Mesendoderm (in vitro differentiated cells): ENCODE results near the gene FERMT2.
A peak's percentile ranks its signal among the peaks of the same experiment; 100 is the strongest.

Source experiments
- DNase-seq: peaks from one replicate; pipeline ENCODE4 v3.0.0; 2013
- H2AK5ac ChIP-seq: 2 replicates; pipeline ENCODE4 v1.6.1; 2013; ENCODE audit warnings: low read length, inconsistent platforms
- H2BK120ac ChIP-seq: 2 replicates; pipeline ENCODE4 v1.6.1; 2013; ENCODE audit warnings: low read depth, mild to moderate bottlenecking, low read length, moderate library complexity, mixed read lengths
- H2BK15ac ChIP-seq: replicated peaks from 2 replicates; pipeline ENCODE4 v1.6.1; 2013; ENCODE audit warnings: low read depth, mild to moderate bottlenecking, moderate library complexity
- H2BK5ac ChIP-seq: 2 replicates; pipeline ENCODE4 v1.6.1; 2013; ENCODE audit warnings: low read length, inconsistent platforms
- H3K18ac ChIP-seq: 2 replicates; pipeline ENCODE4 v1.6.1; 2013; ENCODE audit warnings: mild to moderate bottlenecking, low read length, mixed read lengths
- H3K23ac ChIP-seq: one replicate; pipeline ENCODE4 v1.6.1; 2013; ENCODE audit warnings: low read length
- H3K27ac ChIP-seq: 2 replicates; pipeline ENCODE4 v1.5.1; 2013; ENCODE audit warnings: low read depth, mild to moderate bottlenecking, inconsistent platforms, low read length, moderate library complexity
- H3K27me3 ChIP-seq: 2 replicates; pipeline ENCODE4 v1.6.1; 2013; ENCODE audit warnings: low read length, control low read depth, mild to moderate bottlenecking, inconsistent platforms; ENCODE audit not compliant: insufficient read depth, poor library complexity
- H3K36me3 ChIP-seq: 2 replicates; pipeline ENCODE4 v1.6.1; 2013; ENCODE audit warnings: low read length, inconsistent platforms; ENCODE audit not compliant: control insufficient read depth, insufficient read depth
- H3K4ac ChIP-seq: one replicate; pipeline ENCODE4 v1.6.1; 2013; ENCODE audit warnings: low read depth, mild to moderate bottlenecking, low read length, moderate library complexity
- H3K4me1 ChIP-seq: 2 replicates; pipeline ENCODE4 v1.6.1; 2013; ENCODE audit warnings: low read depth, low read length, inconsistent platforms; ENCODE audit not compliant: control insufficient read depth
- H3K4me2 ChIP-seq: 2 replicates; pipeline ENCODE4 v1.6.1; 2013; ENCODE audit warnings: low read length
- H3K4me3 ChIP-seq: 2 replicates; pipeline ENCODE4 v1.5.1; 2013; ENCODE audit warnings: mild to moderate bottlenecking, low read length
- H3K56ac ChIP-seq: one replicate; pipeline ENCODE4 v1.6.1; 2013; ENCODE audit warnings: low read length
- H3K79me1 ChIP-seq: 2 replicates; pipeline ENCODE4 v1.6.1; 2013; ENCODE audit warnings: low read length, inconsistent platforms
- H3K79me2 ChIP-seq: 2 replicates; pipeline ENCODE4 v1.6.1; 2013; ENCODE audit warnings: mild to moderate bottlenecking, low read length; ENCODE audit not compliant: control insufficient read depth, insufficient read depth
- H3K9ac ChIP-seq: 2 replicates; pipeline ENCODE4 v1.6.1; 2013; ENCODE audit warnings: low read length, inconsistent platforms
- H4K5ac ChIP-seq: one replicate; pipeline ENCODE4 v1.6.1; 2013; ENCODE audit warnings: low read length
- H4K8ac ChIP-seq: one replicate; pipeline ENCODE4 v1.6.1; 2013; ENCODE audit warnings: low read depth, mild to moderate bottlenecking, control low read depth, low read length, moderate library complexity
- WGBS: extraction: QIAGEN DNeasy Blood & Tissue Kit; methylation state at CpG from one replicate; pipeline ENCODE4 v1.1.7; 2013; ENCODE audit warnings: low lambda C conversion rate, missing lambda C conversion rate; ENCODE audit not compliant: insufficient coverage; ENCODE audit errors: extremely low coverage; 5-methylcytosine and 5-hydroxymethylcytosine counted together

FERMT2 gene

DNA sequence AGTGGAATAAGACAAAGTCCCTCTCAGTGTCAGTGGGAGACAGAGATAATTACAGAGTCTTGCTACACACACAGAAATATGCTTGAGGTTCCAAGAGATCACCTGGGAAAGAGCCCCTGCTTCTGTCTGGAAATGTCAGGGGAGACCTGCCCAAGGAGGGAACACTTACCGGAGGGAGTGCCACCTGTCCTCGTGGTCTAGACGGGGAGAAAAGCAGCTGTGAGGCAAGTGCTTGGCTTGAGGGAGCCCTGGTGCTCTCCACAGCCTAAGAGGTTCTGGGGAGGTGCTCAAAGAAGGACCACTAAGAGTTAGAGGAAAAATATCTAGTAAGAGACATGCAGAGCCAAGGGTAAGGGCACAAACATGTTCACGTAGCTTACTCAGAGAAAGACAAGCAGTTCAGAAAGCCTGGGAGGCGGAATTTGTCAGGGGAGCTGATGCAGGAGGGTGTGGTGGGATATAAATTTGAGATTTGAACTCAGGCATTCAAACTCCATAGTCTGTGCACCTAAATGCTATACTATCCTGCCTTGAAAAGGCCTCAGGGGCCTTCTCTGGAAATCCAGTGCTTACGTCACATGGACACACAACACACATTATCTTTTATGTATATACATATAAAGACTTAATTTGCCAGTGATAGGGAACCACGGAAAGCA is 121.2 kb downstream of the FERMT2 start:
- DNase-seq = no peak
- peak overlapping the region; percentile 17 for H2AK5ac ChIP-seq
- peaks cover 12% of the 10 kb centered on the region for H3K4me1 ChIP-seq
- no peak overlapping the region for H2BK15ac ChIP-seq
- WGBS = no CpG with 5 or more reads among the region's 7 CpGs
- peak overlapping the region; percentile 29 for H2BK120ac ChIP-seq
- H3K79me1 ChIP-seq = no peaks in the 10 kb centered on the region
- no peaks in the 10 kb centered on the region for H3K79me2 ChIP-seq
- no peak overlapping the region for H3K23ac ChIP-seq
- H3K27me3 ChIP-seq = no peaks in the 10 kb centered on the region
- peak overlapping the region; percentile 52 for H3K18ac ChIP-seq
- no peak overlapping the region for H3K27ac ChIP-seq
- H3K4me3 ChIP-seq = no peak overlapping the region
- H3K36me3 ChIP-seq = no peaks in the 10 kb centered on the region
- H4K5ac ChIP-seq = no peak overlapping the region
- H3K9ac ChIP-seq = no peak overlapping the region
- no peak overlapping the region for H2BK5ac ChIP-seq
- H3K4ac ChIP-seq = peak overlapping the region; percentile 56
- H3K56ac ChIP-seq = no peak overlapping the region
- H4K8ac ChIP-seq = no peak overlapping the region
- no peak overlapping the region for H3K4me2 ChIP-seq

DNA sequence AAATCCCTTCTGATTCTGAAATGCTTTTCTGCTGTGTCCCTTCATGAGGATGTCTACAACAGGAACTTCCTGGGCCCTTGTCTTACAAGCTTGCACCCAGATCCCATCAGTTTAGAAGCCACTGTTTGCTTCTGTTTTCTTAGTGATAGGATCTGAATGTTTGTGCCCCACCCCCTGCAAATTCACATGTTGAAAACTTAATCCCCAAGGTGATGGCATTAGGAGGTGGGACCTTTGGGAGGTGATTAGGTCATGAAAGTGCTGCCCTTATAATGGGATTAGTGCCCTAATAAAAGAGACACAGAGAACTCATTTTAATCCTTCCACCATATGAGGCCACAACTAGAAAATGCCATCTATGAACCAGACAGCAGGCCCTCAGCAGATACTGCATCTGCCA is 123.4 kb downstream of the FERMT2 start:
- Histone ChIP-seq H3K18ac (peak overlapping the region; percentile 86), H3K9ac (no peak overlapping the region), H2BK15ac (no peak overlapping the region), H3K23ac (no peak overlapping the region), H3K79me1 (no peaks in the 10 kb centered on the region), H3K36me3 (no peaks in the 10 kb centered on the region), H4K5ac (no peak overlapping the region), H2BK120ac (no peak overlapping the region), H3K4ac (peak overlapping the region; percentile 81), H3K4me1 (peaks cover 12% of the 10 kb centered on the region), H4K8ac (no peak overlapping the region), H3K27me3 (no peaks in the 10 kb centered on the region), H3K27ac (no peak overlapping the region), H3K56ac (peak overlapping the region; percentile 49), H2BK5ac (no peak overlapping the region), H2AK5ac (no peak overlapping the region), H3K4me3 (no peak overlapping the region), H3K79me2 (no peaks in the 10 kb centered on the region), H3K4me2 (no peak overlapping the region)
- DNase-seq = peak; percentile 89

DNA sequence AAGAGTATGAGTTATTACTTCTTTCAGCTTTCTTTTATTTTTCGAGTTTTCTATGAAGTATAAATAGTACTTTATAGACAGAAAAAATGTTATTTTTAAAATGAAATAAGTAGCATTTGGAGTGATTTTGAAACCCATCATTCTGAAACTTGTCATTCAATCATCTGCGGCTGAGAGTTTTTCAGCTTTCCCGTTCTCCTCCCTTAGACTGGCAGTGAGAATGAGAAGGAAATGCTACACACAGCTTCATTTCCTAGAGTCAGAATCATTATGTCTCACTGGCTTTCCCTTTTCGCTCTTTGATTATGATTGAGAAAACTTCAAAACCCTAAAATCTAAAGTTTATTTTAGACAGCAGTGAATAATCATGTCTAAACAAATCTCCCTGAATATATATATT is 125.8 kb downstream of the FERMT2 start:
- Histone ChIP-seq H3K4me3 (no peak overlapping the region), H3K27ac (no peak overlapping the region), H3K79me2 (no peaks in the 10 kb centered on the region), H4K5ac (no peak overlapping the region), H3K27me3 (no peaks in the 10 kb centered on the region), H2BK120ac (no peak overlapping the region), H2BK15ac (peak overlapping the region; percentile 74), H3K4ac (no peak overlapping the region), H2AK5ac (no peak overlapping the region), H4K8ac (no peak overlapping the region), H3K36me3 (no peaks in the 10 kb centered on the region), H3K9ac (no peak overlapping the region), H3K23ac (no peak overlapping the region), H3K4me1 (peaks cover 5% of the 10 kb centered on the region), H3K79me1 (no peaks in the 10 kb centered on the region), H3K18ac (no peak overlapping the region), H2BK5ac (no peak overlapping the region), H3K4me2 (no peak overlapping the region), H3K56ac (no peak overlapping the region)
- no CpG with 5 or more reads among the region's 4 CpGs for WGBS
- no peak for DNase-seq

DNA sequence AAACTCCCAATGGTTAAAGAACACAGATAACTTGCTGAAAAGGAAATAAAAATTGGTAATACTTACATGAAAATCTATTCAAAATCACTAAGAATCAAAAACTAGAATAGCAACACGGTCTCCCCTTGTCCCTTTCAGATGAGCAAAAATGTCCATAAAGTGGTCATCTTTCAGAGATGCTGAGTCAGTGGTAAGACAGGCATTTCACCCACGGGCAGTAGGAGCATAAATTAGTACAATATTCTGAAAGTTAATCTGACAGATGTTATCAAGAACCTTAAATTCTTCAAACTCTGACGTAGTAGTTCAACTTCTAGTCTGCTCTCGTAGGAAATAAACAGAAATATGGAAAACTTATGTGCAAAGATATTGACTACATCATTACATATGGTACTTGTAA is 126.4 kb downstream of the FERMT2 start:
- no peaks in the 10 kb centered on the region for H3K79me1 ChIP-seq
- no peak overlapping the region for H3K4me2 ChIP-seq
- no peak overlapping the region for H3K4me3 ChIP-seq
- no peaks in the 10 kb centered on the region for H3K79me2 ChIP-seq
- no peak overlapping the region for H4K5ac ChIP-seq
- no peak for DNase-seq
- no peak overlapping the region for H2AK5ac ChIP-seq
- no peak overlapping the region for H3K4ac ChIP-seq
- no peak overlapping the region for H3K27ac ChIP-seq
- no peak overlapping the region for H3K18ac ChIP-seq
- H3K23ac ChIP-seq = no peak overlapping the region
- no peak overlapping the region for H2BK5ac ChIP-seq
- H3K9ac ChIP-seq = no peak overlapping the region
- peaks cover 5% of the 10 kb centered on the region for H3K4me1 ChIP-seq
- H4K8ac ChIP-seq = peak overlapping the region; percentile 39
- H3K27me3 ChIP-seq = no peaks in the 10 kb centered on the region
- no peak overlapping the region for H3K56ac ChIP-seq
- WGBS = no CpG with 5 or more reads among the region's 4 CpGs
- H2BK15ac ChIP-seq = no peak overlapping the region
- no peak overlapping the region for H2BK120ac ChIP-seq
- H3K36me3 ChIP-seq = no peaks in the 10 kb centered on the region

DNA sequence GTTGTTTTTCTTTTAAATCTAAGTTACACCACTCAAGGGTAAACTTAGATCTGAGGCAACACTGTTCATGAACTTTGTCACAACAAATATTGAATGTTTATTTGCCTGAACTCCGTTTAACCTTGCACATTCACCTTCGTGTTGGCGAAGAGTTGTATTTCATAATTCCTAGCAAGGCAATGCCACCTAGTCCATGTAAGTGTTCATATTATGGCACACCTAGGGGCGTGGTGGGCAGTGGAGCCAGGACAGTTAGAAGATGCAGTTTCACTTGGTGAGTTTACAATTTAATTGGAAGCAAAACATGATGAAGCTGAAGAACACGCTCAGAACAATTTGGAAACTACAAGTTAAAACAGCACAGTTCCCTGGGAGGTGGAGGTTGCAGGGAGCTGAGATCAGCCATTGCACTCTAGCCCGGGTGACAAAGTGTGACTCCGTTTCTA is 129.0 kb downstream of the FERMT2 start:
- DNase-seq = no peak
- Histone ChIP-seq H3K4ac (no peak overlapping the region), H3K4me3 (no peak overlapping the region), H3K23ac (no peak overlapping the region), H4K5ac (no peak overlapping the region), H2BK15ac (no peak overlapping the region), H3K9ac (no peak overlapping the region), H3K4me2 (no peak overlapping the region), H3K79me2 (no peaks in the 10 kb centered on the region), H3K56ac (no peak overlapping the region), H3K79me1 (no peaks in the 10 kb centered on the region), H3K27ac (no peak overlapping the region), H3K4me1 (no peaks in the 10 kb centered on the region), H4K8ac (no peak overlapping the region), H2BK120ac (no peak overlapping the region), H2AK5ac (no peak overlapping the region), H3K36me3 (no peaks in the 10 kb centered on the region), H3K27me3 (no peaks in the 10 kb centered on the region), H2BK5ac (no peak overlapping the region), H3K18ac (no peak overlapping the region)
- WGBS = no CpG with 5 or more reads among the region's 7 CpGs

DNA sequence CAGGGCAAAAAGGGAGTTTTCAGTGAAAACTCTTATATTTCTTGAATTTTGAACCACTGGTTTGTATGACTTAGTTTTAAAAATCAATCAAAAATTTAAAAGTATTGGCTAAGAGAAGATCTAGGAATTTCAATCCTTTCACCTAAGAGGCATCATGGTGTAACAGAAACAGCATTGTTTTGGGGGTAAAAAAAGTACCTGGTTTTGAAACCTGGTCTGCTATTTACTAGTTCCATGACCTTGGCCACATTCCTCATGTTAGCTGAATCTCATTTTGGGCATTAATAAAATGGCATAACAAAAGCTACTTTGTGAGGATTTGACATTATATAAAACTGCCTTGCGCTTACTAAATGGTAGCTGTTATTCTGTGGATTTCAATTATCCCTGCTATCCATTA is 142.7 kb downstream of the FERMT2 start:
- no peak overlapping the region for H3K4ac ChIP-seq
- no peak overlapping the region for H2BK120ac ChIP-seq
- no peak for DNase-seq
- H3K18ac ChIP-seq = no peak overlapping the region
- no peaks in the 10 kb centered on the region for H3K4me1 ChIP-seq
- H3K4me2 ChIP-seq = no peak overlapping the region
- no peaks in the 10 kb centered on the region for H3K27me3 ChIP-seq
- no peaks in the 10 kb centered on the region for H3K36me3 ChIP-seq
- no peak overlapping the region for H4K8ac ChIP-seq
- no CpG with 5 or more reads among the region's 1 CpG for WGBS
- H4K5ac ChIP-seq = no peak overlapping the region
- no peak overlapping the region for H2BK5ac ChIP-seq
- no peak overlapping the region for H3K27ac ChIP-seq
- H2BK15ac ChIP-seq = no peak overlapping the region
- no peak overlapping the region for H3K23ac ChIP-seq
- H2AK5ac ChIP-seq = no peak overlapping the region
- H3K9ac ChIP-seq = no peak overlapping the region
- no peaks in the 10 kb centered on the region for H3K79me2 ChIP-seq
- no peak overlapping the region for H3K56ac ChIP-seq
- H3K79me1 ChIP-seq = no peaks in the 10 kb centered on the region
- H3K4me3 ChIP-seq = no peak overlapping the region
